Measurements from ENCODE around the gene PTGR3.

The PTGR3 gene

DNA sequence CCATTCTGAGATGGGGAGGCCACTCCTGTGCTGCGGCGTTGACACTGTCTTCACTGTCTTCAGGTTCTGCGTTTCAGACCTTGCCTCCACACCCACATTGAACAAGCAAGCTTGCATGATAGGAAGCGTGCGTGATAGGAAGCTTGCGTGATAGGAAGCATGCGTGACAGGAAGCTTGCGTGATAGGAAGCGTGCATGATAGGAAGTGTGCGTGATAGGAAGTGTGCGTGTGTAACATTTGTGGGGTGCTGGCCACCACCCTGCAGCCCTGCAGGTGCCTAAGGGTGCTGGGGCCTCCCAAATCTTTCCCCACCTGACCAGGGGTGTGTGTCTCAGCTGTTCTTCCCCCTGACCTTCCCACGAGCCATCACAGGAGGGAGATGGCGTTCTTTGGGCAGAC is 27.0 kb upstream of the PTGR3 start:
- DNase-seq (ENCODE audit: low read depth, low spot score), result no peak

- no peak for DNase-seq (ENCODE audit: low read depth, low spot score)
Measured at GRCh38 chr18:75234901-75235300, 26.0 kb upstream of the PTGR3 start.

- DNase-seq (ENCODE audit: low read depth, low spot score), result no peak
Measured at GRCh38 chr18:75231053-75231406, 22.1 kb upstream of the PTGR3 start.

DNA sequence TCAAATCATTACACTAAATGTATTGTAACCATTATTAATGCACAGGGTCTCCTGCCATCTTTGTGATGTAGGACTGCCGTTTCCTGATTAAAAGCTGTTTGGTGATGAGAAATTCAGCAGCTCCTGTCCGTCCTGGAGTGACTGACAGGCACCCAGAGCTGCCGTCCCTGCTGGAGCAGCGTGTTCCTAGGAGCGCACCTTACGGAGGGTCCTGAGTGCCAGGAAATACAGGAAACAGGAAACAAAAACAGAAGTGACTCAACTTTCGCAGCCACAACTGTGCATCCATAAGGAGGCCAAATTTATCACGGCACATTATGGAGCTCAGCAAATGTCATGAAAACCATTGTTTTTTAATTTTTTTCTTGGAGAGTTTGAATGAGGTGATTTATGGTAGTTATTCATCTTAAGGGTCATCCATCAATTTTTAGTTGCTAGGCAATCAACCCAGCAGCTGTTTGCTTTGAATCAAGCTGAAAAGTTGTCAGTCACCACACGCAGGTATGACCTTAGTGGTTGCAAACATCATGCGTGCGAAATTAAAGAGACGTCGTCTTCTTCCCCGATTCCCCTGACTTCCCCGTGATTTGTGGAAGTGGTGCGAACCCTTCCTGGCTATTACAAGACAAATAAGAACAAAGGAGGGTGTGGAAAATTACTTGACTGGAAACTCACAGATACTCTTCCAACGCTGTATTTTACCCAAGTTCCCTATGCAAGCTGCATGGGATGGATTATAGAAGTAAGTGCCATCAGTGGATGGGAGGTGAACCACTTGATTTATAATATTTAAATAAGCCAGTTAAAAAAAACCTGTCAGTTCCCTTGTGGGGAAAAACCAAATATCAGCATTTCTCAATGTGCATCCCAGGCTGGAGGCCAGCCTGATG is 21.5 kb upstream of the PTGR3 start:
- no peak for DNase-seq (ENCODE audit: low read depth, low spot score)

DNA sequence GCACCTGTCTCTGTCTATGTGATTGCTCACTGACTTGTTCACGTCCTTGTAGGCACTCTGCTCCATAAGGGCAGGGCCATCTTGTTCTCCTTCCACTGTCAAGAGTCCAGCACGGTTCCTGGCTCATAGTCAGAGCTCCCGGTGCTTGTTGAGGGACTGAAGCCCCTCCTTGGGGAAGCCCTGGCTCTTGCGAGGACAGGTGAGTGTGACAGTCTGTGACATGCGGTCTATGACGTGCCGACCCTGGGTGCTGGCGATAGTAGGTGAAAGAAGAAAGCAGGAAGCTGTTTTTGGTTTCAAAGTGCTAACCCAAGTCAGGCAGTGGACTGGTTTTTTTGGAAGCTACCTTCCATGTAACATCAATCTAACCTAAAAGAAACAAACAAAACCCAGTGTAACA is 20.5 kb upstream of the PTGR3 start:
- no peak for DNase-seq (ENCODE audit: low read depth, low spot score)

DNA sequence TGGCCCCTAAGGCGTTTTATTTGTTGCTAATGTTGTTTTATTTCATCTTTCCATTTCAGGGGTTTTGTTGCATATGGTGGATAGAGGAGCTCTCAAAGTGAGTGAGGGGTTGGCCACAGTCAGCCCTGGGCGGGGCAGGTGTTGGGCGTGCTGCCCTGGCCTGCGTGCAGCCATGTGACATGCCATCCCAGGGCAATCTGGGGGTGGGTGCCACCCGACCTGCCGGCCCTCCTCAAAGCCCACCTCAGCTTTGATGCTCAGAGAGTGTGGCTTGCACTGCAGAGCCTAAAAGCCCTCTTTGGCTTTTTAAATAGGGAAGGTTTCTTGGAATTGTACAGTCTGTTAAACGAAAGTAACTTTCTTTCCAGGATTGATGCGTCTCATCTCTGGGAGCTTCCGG is 20.0 kb upstream of the PTGR3 start:
- DNase-seq (ENCODE audit: low read depth, low spot score), result no peak

DNA sequence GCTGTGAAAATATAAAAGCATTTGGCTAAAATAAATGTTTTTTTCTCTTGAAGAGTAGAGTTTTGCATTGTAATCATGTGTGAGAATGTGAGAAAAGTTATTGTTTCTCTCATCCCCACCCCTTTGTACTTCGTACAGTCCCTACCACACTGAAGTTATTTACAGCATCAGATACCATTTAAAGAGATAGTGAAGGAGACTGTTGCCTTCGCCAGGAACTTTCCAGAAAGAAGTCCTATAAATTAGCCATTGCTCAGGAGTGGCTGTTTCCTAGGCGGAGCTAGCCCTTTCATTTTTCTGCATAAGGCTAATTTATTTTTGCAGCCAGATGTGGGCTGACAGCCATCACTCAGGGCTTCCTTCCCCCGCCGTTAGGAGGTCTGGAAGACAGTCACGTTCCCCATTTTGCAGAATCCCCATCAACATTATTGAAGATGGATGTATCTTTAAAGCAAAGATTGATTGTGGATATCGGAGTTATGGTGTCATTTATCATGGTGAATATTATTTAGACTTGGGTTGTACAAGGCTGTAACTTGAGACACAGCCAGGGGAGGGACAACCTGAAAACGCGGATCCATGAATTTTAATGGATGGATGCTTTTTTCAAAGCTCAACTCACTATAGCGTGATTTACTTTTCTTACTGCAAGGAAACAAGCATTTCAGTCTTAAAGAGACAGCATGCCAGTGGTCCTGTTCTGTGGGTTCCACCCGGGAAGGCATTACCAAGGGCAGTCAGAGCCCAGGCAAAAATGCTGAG is 18.8 kb upstream of the PTGR3 start:
- DNase-seq (ENCODE audit: low read depth, low spot score), result no peak

DNA sequence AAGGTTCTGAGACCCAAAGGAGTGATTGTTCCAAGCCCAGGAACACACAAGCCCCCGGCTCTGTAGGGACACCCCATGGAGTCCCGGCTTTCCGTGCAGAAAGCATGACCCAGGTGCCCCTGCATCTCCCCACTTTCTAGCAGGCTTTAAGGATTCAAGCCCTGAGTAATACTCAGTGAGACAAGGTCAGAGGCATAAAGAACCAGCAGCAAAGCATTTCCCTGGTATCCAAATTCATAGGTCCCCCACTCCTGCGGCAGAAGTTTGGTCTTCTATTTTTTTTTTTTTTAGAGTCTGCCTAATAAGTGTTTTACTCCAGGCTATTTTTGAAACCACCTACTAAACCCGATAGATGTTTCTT is 18.0 kb upstream of the PTGR3 start:
- no peak for DNase-seq (ENCODE audit: low read depth, low spot score)

DNA sequence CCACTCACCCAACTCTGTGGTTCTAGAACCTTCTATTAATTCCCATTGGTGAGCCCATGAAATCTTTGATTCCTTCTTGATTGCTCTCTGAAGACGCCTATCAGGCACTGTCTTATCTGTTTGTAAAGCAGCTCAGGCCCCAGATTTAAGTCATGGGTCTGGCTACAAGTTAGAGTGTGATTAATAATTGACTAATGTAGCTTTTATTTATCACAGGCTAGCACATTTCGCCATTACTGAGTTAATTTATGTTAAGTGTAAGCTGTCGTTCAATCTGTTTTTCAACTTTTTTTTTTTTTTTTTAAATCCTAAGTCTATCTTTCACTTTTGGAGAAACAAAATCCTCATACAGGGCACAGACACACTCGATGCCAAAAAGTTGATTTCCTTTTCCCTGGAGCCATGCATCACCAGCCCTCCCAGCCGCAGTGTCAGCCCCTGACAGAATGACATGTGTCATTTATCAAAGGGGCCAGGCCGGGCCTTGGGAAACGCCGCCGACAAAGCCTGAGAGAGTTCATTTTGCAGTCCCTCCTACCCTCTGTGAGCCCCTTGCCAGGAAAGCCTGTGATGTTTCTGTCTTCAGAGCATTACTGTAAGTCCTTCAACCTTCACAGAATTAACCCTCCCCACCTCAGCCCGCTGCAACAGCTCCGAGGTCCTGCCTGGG is 17.5 kb upstream of the PTGR3 start:
- no peak for DNase-seq (ENCODE audit: low read depth, low spot score)

GRCh38 chr18:75223687-75224347 is 14.9 kb upstream of the PTGR3 start:
- no peak for DNase-seq (ENCODE audit: low read depth, low spot score)

- no peak for DNase-seq (ENCODE audit: low read depth, low spot score)
Measured at GRCh38 chr18:75222407-75222806, 13.5 kb upstream of the PTGR3 start.

GRCh38 chr18:75221897-75222296 is 13.0 kb upstream of the PTGR3 start:
- DNase-seq (ENCODE audit: low read depth, low spot score), result no peak

DNA sequence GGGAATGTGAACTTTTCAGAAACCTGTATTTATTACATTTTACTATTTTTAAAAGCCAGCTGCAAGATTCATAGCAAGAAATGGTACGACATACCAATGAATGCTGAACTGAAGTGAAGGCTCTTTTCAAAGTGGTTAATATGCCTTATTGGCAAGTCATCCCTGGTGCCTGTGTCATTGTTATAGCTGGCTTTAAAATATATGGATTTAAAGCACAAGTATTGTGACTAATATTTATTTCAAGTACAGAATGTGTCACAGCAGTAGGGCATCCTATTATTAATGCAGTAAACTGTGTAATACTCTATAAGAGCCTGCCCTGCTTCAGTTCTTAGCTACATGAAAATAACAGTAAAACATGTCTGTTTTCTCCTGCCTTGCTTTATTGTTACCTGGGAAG is 12.5 kb upstream of the PTGR3 start:
- no peak for DNase-seq (ENCODE audit: low read depth, low spot score)

GRCh38 chr18:75220551-75221355 is 11.8 kb upstream of the PTGR3 start:
- DNase-seq (ENCODE audit: low read depth, low spot score), result no peak

GRCh38 chr18:75219745-75220375 is 10.9 kb upstream of the PTGR3 start:
- no peak for DNase-seq (ENCODE audit: low read depth, low spot score)

- DNase-seq (ENCODE audit: low read depth, low spot score), result no peak
Measured at GRCh38 chr18:75218065-75218923, 9.4 kb upstream of the PTGR3 start.

GRCh38 chr18:75216911-75217689 is 8.2 kb upstream of the PTGR3 start:
- DNase-seq (ENCODE audit: low read depth, low spot score), result no peak

GRCh38 chr18:75216212-75216910 is 7.4 kb upstream of the PTGR3 start:
- no peak for DNase-seq (ENCODE audit: low read depth, low spot score)

All from activated CD4-positive, CD25-positive, alpha-beta regulatory T cell treated with anti-CD3 and anti-CD28 coated beads, Interleukin-2, amount 50 U/mL, for 16 hours (primary cell).